Osteocyte (in vitro differentiated cells): ENCODE results near the gene TPRG1L. TPM values are rescaled to one million over a fixed set of nuclear protein-coding genes. Genes with fewer than 3 reads are reported as not detected.

Experiments
- DNase-seq: peaks from one replicate; pipeline ENCODE4 v3.0.0; 2021; ENCODE audit warnings: mixed read lengths; ENCODE audit not compliant: unreplicated experiment; ENCODE audit errors: extremely low spot score
- H3K27ac Mint-ChIP-seq: one replicate; pipeline ENCODE4 v1.8.0; 2021; ENCODE audit warnings: mild to moderate bottlenecking, mixed read lengths; ENCODE audit not compliant: unreplicated experiment
- H3K27me3 Mint-ChIP-seq: one replicate; pipeline ENCODE4 v1.8.0; 2021; ENCODE audit warnings: mixed read lengths; ENCODE audit not compliant: unreplicated experiment
- H3K36me3 Mint-ChIP-seq: one replicate; pipeline ENCODE4 v1.8.0; 2021; ENCODE audit warnings: mixed read lengths; ENCODE audit not compliant: unreplicated experiment
- H3K4me1 Mint-ChIP-seq: one replicate; pipeline ENCODE4 v1.8.0; 2021; ENCODE audit warnings: mixed read lengths; ENCODE audit not compliant: unreplicated experiment
- H3K4me3 Mint-ChIP-seq: one replicate; pipeline ENCODE4 v1.8.0; 2021; ENCODE audit warnings: mild to moderate bottlenecking, moderate library complexity, mixed read lengths; ENCODE audit not compliant: unreplicated experiment
- H3K9me3 Mint-ChIP-seq: one replicate; pipeline ENCODE4 v1.8.0; 2021; ENCODE audit warnings: mixed read lengths; ENCODE audit not compliant: unreplicated experiment
- total RNA-seq: library from RNA; stranded (reverse); gene quantifications from 2 replicates; pipeline ENCODE4 v1.2.1, GENCODE V29; 2021
- TF ChIP-seq, protein P1 (sequence below): fragments of 200-600 bp; sonication (generic); IDR thresholded peaks from 2 replicates; pipeline ENCODE4 v1.5.0; 2021; ENCODE audit warnings: antibody characterized with exemption, mild to moderate bottlenecking, moderate library complexity

Gene TPRG1L
- total RNA-seq, 1 donor from 2014 or later = 49.1 TPM

DNA sequence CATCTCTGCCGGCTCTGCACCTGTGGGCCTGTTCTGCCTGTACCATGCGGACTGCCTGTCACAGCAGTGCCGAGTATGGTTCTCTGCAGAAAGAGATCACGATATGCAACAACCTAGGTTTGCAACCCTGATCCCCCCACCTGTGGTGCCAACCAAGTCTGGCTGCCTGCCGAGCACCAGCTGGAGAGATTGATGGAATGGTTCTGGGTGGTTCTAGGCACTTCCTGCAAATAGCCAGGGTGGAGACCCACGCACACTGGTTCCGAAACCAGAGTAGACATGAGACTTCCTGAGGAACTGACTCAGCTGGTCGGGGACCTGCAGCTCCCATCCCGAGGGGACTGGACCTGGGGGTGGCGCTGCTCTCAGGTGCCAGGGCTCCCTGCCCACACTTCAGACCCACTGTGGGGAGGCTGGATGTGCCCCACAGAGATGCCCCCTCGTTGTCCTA is 5.4 kb downstream of the TPRG1L start:
- Mint-ChIP-seq H3K4me3 (no peak overlapping the region), H3K9me3 (no peaks in the 10 kb centered on the region), H3K27me3 (no peaks in the 10 kb centered on the region), H3K36me3 (peaks cover 22% of the 10 kb centered on the region), H3K4me1 (peaks cover 7% of the 10 kb centered on the region), H3K27ac (no peak overlapping the region)
- TF ChIP-seq, protein P1, sequence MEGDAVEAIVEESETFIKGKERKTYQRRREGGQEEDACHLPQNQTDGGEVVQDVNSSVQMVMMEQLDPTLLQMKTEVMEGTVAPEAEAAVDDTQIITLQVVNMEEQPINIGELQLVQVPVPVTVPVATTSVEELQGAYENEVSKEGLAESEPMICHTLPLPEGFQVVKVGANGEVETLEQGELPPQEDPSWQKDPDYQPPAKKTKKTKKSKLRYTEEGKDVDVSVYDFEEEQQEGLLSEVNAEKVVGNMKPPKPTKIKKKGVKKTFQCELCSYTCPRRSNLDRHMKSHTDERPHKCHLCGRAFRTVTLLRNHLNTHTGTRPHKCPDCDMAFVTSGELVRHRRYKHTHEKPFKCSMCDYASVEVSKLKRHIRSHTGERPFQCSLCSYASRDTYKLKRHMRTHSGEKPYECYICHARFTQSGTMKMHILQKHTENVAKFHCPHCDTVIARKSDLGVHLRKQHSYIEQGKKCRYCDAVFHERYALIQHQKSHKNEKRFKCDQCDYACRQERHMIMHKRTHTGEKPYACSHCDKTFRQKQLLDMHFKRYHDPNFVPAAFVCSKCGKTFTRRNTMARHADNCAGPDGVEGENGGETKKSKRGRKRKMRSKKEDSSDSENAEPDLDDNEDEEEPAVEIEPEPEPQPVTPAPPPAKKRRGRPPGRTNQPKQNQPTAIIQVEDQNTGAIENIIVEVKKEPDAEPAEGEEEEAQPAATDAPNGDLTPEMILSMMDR = no peak
- no peak for DNase-seq

DNA sequence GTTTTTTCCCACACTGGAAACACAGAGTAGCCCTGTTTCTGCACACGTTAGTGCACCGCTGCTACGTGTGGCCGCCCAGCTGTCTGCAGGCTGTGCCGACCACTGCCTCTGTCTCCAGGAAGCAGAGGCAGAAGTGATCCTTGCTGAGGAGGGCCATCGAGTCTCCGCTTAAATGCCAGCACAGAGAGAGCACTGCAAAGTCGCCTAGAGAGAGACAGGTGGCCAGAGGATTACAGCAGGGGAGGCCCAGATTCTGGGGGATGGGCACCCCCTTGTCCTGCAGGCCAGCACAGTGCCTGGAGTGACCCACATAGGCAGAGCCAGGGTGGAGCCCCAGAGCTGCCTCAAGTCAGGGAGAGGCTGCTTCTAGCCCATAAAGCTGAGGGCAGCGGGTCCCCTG is 6.1 kb downstream of the TPRG1L start:
- DNase-seq = no peak
- no peak overlapping the region for H3K27ac Mint-ChIP-seq

DNA sequence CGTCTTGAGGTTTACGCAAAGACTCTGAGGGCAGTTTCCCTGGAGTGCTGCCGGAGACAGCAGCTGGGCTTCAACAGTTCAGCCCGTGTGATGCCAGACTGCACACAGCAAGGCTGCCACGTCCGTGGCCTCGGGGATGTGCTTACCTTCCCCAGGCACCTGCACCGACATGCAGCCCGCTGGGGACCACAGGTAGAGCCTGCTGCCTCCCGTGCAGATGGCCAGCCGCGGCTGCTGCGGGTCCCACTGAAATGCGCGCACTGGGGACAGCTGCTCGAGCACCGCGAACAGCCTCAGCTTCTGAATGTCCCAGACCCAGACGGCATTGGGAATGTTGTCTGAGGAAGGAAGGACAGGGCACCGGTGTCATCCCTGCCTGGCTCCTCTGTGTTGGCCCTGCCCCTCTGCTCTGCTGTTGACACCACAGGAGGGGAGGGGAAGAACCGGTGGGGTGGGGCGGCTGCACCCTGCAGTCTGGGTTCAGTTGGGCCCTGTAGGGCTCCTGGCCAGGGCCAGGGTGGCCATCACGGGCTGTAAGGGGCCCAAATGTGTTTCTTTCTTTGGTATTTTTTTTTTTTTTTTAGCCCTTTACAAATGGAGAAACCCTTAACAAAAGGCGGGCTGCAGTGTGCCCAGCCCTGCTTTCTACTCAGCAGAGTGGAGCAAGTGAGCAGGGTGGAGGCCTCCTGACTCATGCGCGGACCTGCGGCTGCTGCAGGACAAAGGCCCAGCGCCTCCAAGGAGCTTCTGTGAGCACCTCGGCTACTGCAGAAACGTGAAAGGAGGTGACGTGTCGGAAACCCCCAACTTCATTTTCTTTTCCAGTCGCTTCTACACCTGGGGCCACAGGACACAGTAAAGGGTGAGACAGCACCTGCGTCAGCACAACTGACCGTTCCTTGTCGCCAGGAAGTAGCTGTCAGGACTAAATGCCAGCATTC is 6.8 kb downstream of the TPRG1L start:
- no peak overlapping the region for H3K27ac Mint-ChIP-seq
- no peak for DNase-seq

More for the DNA sequence above, 6.1 kb downstream of the TPRG1L start:
- Mint-ChIP-seq H3K4me3 (no peak overlapping the region), H3K4me1 (peaks cover 4% of the 10 kb centered on the region), H3K9me3 (no peaks in the 10 kb centered on the region), H3K36me3 (peaks cover 22% of the 10 kb centered on the region), H3K27me3 (no peaks in the 10 kb centered on the region)
- TF ChIP-seq, protein P1 = no peak

DNA sequence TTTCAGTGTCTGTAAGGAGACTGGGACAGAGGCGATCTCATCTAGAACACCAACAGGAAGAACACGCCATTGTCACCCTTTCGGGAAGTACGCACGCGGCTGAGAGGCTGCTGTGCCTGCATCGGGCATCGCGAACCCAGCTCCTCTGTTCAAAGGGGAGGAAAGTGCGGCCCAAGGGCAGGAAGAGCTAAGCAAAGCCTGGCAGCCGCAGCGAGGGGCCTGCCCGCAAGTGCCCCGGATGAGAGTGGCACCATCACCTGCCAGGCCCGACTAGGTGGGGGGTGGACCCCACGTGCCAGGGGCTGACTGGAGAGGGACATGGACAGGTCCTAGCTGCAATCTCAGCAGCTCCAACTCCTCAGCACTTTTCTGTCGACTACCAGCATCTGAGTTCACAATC is 7.5 kb downstream of the TPRG1L start:
- Mint-ChIP-seq H3K4me1 (no peaks in the 10 kb centered on the region), H3K36me3 (peaks cover 28% of the 10 kb centered on the region), H3K27ac (no peak overlapping the region), H3K4me3 (no peak overlapping the region), H3K27me3 (no peaks in the 10 kb centered on the region), H3K9me3 (no peaks in the 10 kb centered on the region)
- DNase-seq = peak; percentile 82
- TF ChIP-seq, protein P1 = no peak

More for the DNA sequence above, 6.8 kb downstream of the TPRG1L start:
- Mint-ChIP-seq H3K27me3 (no peaks in the 10 kb centered on the region), H3K4me1 (no peaks in the 10 kb centered on the region), H3K36me3 (peaks cover 23% of the 10 kb centered on the region), H3K4me3 (no peak overlapping the region), H3K9me3 (no peaks in the 10 kb centered on the region)
- TF ChIP-seq, protein P1 = no peak

DNA sequence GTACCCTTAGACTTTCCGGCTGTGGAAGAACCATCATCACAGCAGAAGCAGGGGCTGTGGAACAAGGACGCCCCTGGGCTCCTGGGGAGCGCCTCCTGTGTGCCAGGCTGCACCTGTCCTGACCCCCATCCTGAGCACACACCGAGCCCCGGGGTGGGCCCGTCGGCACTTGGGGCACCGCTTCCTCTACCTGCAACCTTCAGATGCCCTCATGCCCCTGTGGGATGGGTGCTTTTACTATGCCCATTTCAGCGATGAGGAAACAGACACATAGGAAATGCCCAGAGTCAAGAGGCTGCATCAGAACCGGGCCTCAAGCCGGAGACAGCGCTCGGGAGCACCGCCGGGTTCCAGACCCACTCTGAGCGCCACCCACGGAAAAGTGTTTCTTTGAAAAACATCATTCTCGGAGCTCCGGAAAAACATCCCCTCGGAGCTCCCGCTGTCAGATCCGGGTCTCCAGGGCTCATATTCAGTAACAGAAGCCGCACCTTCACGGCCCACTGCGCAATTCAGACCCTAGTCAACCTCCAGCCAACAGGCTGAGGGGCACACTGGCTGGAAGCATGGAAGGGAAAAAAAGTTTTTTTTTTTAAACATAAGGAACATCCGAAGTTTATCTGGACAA is 8.0 kb downstream of the TPRG1L start:
- no peaks in the 10 kb centered on the region for H3K4me1 Mint-ChIP-seq
- no peak overlapping the region for H3K4me3 Mint-ChIP-seq
- TF ChIP-seq, protein P1 = no peak
- no peaks in the 10 kb centered on the region for H3K9me3 Mint-ChIP-seq
- H3K27ac Mint-ChIP-seq = no peak overlapping the region
- peaks cover 30% of the 10 kb centered on the region for H3K36me3 Mint-ChIP-seq
- no peaks in the 10 kb centered on the region for H3K27me3 Mint-ChIP-seq
- DNase-seq = no peak
